HepG2 (cell line): ENCODE measurements around the gene ACACB.

Experiments
- ARNT ChIP-seq: fragments of 450-650 bp; IDR thresholded peaks from 2 replicates; pipeline ENCODE4 v1.6.1; 2017
- BCLAF1 ChIP-seq: fragments of 450-650 bp; IDR thresholded peaks from 2 replicates; pipeline ENCODE4 v1.6.1; 2017; ENCODE audit warnings: mild to moderate bottlenecking
- GMEB2 ChIP-seq: IDR thresholded peaks from 2 replicates; pipeline ENCODE4 v1.6.1; 2016; ENCODE audit warnings: missing biosample characterization, missing genetic modification reagents, low read depth
- PBX3 ChIP-seq: sonication (generic); formaldehyde crosslinking; IDR thresholded peaks from 2 replicates; pipeline ENCODE4 v1.8.1; 2023; ENCODE audit warnings: missing genetic modification reagents, inconsistent platforms, borderline replicate concordance
- SP1 ChIP-seq, 2 experiments: fragments of 450-650 bp in 1 of 2; sonication (generic) in 1 of 2; formaldehyde crosslinking in 1 of 2; IDR thresholded peaks; 2 replicates each; pipeline versions ENCODE4 v1.4.0 to v1.6.1; 2016 to 2020; ENCODE audit warnings: missing genetic modification reagents in 1 of 2
- STAT6 ChIP-seq: sonication (generic); formaldehyde crosslinking; IDR thresholded peaks from 2 replicates; pipeline ENCODE4 v1.4.0; 2020; ENCODE audit warnings: missing genetic modification reagents, mild to moderate bottlenecking, borderline replicate concordance
- TAF1 ChIP-seq: sonication (generic); formaldehyde crosslinking; IDR thresholded peaks from 2 replicates; pipeline ENCODE4 v1.4.0; 2020; ENCODE audit warnings: missing genetic modification reagents
- ZBTB33 ChIP-seq: sonication (generic); formaldehyde crosslinking; IDR thresholded peaks from 2 replicates; pipeline ENCODE4 v1.4.0; 2020; ENCODE audit warnings: missing genetic modification reagents
- ZNF18 ChIP-seq: sonication (generic); formaldehyde crosslinking; IDR thresholded peaks from 2 replicates; pipeline ENCODE4 v1.8.0; 2022; ENCODE audit warnings: mild to moderate bottlenecking, missing genetic modification reagents; ENCODE audit not compliant: insufficient replicate concordance
- ZNF350 ChIP-seq: sonication (generic); formaldehyde crosslinking; IDR thresholded peaks from 2 replicates; pipeline ENCODE4 v1.4.0; 2020; ENCODE audit warnings: mild to moderate bottlenecking, low read depth, missing genetic modification reagents, borderline replicate concordance
- ZSCAN5A ChIP-seq: sonication (generic); formaldehyde crosslinking; IDR thresholded peaks from 2 replicates; pipeline ENCODE4 v1.8.0; 2022; ENCODE audit warnings: mild to moderate bottlenecking, missing genetic modification reagents, borderline replicate concordance

GRCh38 chr12:109244073-109244472 is 127.7 kb downstream of the ACACB start:
- no peak for TF ChIP-seq PBX3 (CRISPR knock-in tag)
- TF ChIP-seq SP1 (IDR thresholded peaks at IDR 0.05) = no peak
- no peak for TF ChIP-seq SP1 (CRISPR knock-in tag; IDR thresholded peaks at IDR 0.05)
- no peak for TF ChIP-seq ZNF350
- no peak for TF ChIP-seq ARNT
- no peak for TF ChIP-seq BCLAF1
- TF ChIP-seq TAF1 (CRISPR knock-in tag) = no peak
- TF ChIP-seq ZBTB33 (CRISPR knock-in tag) = no peak
- TF ChIP-seq STAT6 = no peak
- TF ChIP-seq ZSCAN5A (CRISPR knock-in tag) = no peak
- TF ChIP-seq GMEB2 = no peak
- no peak for TF ChIP-seq ZNF18
